ENCODE measurements around the gene SLC15A1.

DNA sequence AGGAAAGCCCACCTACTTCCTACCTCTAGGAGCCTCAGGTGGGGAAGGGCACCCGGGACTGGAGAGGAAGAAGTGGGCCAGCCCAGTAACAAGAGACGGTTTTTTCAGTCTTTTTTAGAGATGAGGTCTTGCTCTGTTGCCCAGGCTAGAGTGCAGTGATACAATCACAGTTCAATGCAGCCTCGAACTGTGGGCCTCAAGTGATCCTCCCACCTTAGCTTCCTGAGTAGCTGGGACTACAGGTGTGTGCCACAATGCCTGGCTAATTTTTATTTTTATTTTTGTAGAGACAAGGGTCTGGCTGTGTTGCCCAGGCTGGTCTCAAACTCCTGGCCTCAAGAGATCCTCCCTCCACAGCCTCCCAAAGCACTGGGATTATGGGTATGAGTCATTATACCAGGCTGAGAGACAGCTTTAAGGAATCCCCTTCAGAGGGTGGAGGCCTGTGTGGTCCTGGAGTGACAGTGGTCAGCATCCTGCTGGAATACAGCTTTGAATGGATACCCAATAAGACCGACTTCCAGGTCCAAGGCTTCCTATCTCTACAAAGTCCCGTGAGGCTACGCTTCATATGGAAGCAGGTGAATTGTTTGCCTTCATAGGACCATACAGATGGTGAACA is 63.0 kb downstream of the SLC15A1 start:
- TF ChIP-seq POLR2AphosphoS5 (IDR thresholded peaks at IDR 0.05) (no peak), POLR2A (IDR thresholded peaks at IDR 0.05) (no peak), EP300 (IDR thresholded peaks at IDR 0.05) (no peak)
- TF ChIP-seq, protein P1, sequence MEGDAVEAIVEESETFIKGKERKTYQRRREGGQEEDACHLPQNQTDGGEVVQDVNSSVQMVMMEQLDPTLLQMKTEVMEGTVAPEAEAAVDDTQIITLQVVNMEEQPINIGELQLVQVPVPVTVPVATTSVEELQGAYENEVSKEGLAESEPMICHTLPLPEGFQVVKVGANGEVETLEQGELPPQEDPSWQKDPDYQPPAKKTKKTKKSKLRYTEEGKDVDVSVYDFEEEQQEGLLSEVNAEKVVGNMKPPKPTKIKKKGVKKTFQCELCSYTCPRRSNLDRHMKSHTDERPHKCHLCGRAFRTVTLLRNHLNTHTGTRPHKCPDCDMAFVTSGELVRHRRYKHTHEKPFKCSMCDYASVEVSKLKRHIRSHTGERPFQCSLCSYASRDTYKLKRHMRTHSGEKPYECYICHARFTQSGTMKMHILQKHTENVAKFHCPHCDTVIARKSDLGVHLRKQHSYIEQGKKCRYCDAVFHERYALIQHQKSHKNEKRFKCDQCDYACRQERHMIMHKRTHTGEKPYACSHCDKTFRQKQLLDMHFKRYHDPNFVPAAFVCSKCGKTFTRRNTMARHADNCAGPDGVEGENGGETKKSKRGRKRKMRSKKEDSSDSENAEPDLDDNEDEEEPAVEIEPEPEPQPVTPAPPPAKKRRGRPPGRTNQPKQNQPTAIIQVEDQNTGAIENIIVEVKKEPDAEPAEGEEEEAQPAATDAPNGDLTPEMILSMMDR (IDR thresholded peaks at IDR 0.05), result no peak
